Stimulated activated CD4-positive, alpha-beta T cell treated with anti-CD3 and anti-CD28 coated beads, Interleukin-12 subunit alpha, Interleukin-12 subunit beta, amount 100 ng/mL, for 24 hours (primary cell): ENCODE results near the gene MMP24.
"Not testable (repeated sequence)": the region's sequence is repeated elsewhere in the genome, so short reads cannot be mapped to it uniquely, and the experiment has no call there.

Source experiments
- DNase-seq, 2 experiments: peaks; one replicate each; pipeline ENCODE4 v3.0.0-alpha.2; 2020; ENCODE audit warnings: low read depth in 2 of 2

Gene MMP24

GRCh38 chr20:35257175-35257909, 30.9 kb downstream of the MMP24 start:
- DNase-seq, result no peak

DNA sequence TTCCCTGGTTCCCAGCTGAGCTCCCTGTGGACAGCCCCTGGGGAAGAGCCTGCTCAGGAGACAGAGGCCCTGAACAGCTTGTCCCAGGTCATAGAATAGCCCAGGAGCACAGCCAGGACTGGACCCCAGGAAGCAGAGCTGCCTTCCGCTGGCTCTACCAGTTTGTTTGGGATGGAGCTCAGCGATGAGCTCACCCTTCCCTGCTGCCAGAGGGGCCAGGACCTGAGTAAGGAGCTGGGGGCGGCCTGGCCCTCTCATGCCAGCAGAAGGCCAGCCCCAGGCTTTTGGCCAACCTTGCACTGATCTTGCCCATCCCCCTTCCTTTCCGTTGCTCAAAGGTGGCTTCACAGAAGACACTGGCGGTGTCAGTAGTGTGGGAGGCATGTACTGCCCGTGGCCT, 33.9 kb downstream of the MMP24 start:
- DNase-seq, result no peak

GRCh38 chr20:35262321-35262720, 35.8 kb downstream of the MMP24 start:
- not testable (repeated sequence) for DNase-seq

DNA sequence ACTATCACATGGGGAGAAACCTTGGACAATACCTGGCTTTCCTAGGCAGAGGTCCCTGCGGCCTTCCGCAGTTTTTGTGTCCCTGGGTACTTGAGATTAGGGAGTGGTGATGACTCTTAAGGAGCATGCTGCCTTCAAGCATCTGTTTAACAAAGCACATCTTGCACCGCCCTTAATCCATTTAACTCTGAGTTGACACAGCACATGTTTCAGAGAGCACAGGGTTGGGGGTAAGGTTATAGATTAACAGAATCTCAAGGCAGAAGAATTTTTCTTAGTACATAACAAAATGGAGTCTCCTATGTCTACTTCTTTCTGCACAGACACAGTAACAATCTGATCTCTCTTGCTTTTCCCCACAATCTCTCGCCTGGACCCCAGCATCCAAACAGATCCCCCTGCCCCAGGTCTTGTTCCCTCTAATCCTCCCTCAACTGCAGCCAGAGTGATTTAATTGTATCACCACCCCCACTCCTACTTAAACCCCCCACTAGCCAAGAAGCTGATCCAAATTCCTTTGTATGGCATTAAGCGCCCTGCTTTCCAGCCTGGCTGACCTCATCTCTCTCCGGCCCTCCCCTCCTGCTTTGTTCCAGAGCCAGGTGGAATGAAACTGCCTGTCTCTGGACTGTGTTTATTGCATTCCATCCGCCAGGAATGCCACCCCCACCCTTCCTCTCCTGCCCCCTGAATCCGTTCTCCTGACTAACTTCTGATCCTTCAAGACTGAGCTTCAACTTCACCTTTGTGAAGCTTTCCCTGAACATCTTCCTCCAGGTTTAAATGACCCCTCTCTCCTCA, 36.4 kb downstream of the MMP24 start:
- DNase-seq, result not testable (repeated sequence)

DNA sequence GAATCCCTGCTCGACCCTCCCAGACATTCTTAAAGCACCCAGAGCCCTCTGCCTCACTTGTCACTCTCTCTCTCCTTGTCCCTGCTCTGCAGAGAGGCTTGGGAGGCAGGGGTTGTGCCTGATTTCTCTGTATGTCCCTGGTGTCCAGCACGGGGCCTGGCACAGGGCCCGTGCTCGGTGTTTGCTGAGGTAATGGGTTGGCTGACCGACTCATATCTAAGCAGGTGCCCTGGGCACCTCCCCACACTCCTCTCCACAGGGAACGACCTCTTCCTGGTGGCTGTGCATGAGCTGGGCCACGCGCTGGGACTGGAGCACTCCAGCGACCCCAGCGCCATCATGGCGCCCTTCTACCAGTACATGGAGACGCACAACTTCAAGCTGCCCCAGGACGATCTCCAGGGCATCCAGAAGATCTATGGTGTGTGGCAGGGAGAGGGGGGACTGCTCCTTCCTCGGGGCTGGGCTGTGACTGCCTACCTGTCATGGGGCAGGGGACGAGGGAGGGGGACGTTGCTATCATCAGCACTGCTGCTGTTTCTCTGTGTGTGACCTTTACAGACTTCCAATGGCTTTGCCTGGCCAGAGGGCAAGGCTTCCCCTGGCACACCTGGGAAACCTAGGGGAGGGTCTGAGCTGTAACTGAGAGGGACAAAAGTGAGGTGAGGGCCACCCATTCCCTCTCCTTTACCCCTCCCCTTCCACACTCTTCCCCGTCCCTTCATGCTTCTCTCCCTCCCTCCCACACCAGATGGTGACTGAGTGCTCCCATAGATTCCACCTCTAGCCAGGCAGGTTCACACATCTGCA, 37.2 kb downstream of the MMP24 start:
- no peak for DNase-seq

DNA sequence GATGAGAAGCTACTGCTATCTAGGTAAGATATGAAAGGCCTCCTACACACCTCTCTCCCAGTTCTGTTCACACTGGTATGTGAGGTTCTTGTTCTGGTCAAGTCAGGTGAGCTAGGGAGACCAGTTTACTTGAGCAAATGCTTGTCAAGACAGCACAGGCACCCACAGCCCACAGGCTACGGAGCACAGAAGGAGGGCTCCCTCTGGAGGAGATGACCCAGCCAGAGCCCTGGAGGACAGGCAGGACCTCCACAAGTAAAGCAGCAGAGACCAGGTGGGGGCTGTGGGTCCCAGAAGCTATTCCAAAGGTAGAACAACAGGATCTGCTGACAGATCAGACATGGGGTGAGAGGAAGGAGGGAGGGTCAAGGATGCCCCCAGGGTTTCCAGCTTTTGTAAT, 38.3 kb downstream of the MMP24 start:
- no peak for DNase-seq

DNA sequence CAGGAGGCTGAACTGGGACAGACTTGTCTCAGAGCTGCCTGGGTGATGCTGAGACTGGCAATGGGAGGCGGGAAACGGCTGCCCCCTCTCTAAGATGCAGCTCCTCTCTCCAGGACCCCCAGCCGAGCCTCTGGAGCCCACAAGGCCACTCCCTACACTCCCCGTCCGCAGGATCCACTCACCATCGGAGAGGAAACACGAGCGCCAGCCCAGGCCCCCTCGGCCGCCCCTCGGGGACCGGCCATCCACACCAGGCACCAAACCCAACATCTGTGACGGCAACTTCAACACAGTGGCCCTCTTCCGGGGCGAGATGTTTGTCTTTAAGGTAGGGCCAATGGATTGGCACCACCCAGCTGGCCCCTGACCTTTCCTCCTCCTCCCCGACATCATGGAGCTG, 40.6 kb downstream of the MMP24 start:
- DNase-seq, result no peak

DNA sequence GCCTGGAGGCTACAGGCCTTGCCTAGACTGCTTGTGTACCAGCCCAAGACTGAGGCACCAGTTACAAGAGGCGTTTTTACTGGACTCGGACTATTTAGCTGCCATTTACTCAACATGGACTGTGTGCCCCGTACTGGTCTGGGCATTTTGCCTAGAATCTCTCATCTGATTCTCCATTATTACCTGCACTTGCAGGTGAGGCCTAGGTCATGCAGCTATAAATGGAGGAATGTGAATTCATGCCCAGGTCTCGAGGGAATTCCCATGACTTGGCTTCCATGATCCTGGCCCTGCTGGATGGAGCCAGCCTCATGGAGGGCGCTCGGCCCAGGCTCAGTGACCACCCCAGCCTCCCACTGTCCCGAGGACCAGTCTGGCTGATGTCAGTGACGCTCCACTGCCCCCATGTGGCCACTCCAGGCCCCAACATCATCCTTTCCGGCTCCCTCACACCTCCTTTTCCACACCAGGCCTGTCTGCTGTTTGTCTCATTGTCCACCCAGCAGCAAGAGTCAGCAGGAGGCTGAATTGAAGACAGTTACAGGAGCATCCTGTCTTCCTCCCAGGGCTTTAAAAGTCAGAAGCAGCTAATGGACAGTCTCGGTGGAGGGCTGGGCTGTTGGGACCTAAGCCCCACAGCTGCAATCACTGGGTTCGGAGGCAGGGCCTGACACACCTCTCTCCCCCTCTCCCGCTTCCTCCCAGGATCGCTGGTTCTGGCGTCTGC, 42.7 kb downstream of the MMP24 start:
- DNase-seq, result peak in 1 of 2 experiments; percentile 43

- DNase-seq, result no peak
Measured at GRCh38 chr20:35270021-35270902, 43.8 kb downstream of the MMP24 start.

DNA sequence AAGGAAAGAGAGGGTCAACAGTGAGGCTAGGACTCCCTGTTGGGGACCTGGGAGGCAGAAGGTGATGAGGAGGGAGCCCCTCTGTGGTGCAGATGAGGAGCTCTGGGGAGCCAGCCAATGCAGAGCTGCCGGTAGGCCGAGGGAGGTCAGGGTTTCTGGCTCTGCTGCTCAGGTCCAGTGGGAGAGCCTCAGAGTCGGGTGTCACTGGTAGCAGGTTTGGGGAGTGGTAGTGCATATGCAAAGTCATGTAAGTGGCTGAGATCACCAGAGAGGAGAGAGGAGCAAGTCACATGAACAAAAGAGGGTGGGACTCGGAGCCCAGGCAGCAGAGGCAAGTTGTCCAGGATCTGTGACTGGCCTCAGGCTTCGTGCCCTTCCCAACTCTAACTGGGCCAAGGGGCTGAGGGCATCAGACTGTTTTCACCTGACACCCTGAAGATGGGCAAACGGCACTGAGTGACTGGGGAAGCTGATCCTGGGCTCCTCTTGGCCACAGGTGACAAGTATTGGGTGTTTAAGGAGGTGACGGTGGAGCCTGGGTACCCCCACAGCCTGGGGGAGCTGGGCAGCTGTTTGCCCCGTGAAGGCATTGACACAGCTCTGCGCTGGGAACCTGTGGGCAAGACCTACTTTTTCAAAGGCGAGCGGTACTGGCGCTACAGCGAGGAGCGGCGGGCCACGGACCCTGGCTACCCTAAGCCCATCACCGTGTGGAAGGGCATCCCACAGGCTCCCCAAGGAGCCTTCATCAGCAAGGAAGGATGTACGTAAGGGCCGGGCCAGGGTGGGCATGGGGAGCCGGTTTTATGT, 44.8 kb downstream of the MMP24 start:
- no peak for DNase-seq

DNA sequence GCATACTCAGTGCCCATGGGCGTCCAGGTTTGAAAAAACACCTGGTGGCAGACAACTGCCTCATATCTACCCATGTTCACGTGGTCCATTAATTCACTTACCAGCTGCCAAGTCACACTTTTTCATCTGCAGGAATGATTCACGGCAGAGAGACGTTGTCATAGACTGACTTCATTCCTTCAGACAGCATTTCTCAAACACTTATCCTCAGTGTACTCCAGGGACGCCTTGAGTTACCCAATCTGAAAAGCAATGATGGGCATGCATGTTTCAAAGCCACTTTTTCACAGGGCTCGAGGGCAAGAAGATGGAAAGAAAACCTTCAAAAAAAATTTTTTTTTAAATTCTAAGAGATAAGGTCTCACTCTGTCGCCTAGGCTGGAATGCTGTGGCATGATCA, 45.4 kb downstream of the MMP24 start:
- DNase-seq, result no peak

DNA sequence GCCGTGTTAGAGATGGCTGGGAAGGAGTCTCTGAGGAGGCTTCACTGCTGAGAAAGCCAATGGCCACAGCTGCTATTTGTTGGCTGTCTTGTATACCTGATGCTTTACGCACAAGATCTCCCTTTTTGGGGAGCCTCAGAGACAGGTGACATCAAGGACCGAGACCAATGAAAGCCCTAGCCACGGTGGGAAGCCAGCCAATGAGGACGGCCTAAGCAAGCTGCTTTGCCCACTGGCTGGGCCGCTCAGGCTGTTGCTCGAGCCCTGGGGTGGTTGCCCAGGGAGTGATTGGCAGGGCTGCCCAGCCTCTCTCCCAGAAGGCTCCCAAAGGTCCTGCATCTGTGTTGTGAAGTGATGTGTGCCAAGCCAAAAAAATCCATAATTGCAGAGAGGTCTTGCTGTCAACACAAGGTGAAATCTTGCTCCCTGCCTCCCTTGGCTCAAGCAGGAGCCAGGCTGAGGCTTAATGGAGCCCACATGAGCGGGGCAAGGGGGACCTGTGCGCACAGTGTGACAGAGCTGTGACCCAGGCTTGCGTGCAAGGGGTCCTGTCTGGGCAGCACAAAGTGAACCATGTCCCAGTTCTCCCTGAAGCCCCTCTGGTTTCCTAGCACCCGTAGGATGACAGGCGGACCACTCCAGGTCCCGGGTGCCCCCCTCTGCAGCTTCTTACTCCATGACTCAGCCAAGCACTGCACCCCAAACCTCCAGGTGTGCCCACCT, 47.1 kb downstream of the MMP24 start:
- DNase-seq, result no peak

GRCh38 chr20:35274172-35275092, 47.9 kb downstream of the MMP24 start:
- no peak for DNase-seq

- no peak for DNase-seq
Measured at GRCh38 chr20:35275741-35276251, 49.3 kb downstream of the MMP24 start.

DNA sequence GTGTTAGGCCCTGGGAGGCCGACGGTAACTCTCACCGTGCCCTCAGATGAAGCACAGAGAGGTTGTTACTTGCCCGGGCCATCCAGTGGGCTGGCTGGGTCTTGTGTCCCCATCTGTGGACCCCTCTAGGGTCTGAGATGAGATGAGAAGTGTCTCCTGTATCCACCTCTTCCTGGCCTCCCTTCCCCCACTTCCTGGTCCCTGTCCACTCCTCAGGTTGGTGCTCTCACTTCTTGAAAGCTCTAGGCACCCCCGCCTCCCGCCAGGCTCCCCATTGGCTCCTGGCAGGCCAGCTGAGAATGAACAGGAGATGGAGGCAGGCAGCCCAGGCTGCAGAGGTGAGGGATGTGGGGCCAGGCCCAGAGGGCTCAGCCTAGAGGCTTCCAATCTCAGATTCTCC, 49.9 kb downstream of the MMP24 start:
- no peak for DNase-seq

DNA sequence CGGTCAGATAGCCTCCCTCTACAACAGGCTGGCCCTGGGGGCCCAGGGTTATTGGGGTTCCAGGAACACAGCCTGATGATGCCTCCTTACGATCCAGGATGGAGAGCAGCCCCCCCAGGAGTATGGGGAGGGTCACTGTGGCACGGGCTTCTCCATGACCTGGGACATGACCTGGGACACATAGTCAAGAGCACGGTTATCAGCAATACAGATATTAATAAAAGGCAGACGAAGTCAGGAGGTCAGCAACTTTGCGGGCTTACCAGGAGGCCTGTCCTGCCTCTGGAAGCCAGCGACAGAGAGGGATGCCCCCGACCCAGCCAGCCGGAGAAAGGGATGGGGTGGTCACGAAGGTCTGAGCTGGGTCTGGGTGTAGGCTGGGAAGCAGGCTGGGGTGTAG, 50.6 kb downstream of the MMP24 start:
- DNase-seq, result no peak

- peak; percentile 80 to 84 for DNase-seq
Measured at GRCh38 chr20:35277531-35278395, 51.3 kb downstream of the MMP24 start, which contains the start of gene MMP24OS. Gene MMP24OS (minus strand): TSS chr20:35278122. CDS start chr20:35277929, 193 bp downstream.
